ENCODE results near the gene UGGT1.

Gene UGGT1

DNA sequence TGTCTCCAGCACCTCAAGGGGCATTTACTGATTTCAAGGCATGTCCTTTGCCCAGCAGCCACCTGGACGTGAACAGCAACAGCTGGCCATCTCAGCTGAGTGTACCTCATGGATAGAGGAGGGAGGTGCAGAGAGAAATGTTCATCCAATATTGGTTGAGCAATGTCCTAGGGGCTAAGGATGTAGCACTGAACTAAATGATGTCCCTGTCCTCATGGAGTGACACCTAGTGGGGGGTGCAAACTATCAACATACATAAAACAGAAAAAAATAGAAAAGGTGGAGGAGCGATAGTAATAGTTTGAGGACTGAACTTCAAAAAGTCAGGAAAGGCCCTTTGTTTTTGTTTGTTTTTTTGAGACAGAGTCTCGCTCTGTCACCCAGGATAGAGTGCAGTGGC is 4.8 kb upstream of the UGGT1 start:
- no peak for DNase-seq (ENCODE audit: low read depth)
- TF ChIP-seq, protein P1, sequence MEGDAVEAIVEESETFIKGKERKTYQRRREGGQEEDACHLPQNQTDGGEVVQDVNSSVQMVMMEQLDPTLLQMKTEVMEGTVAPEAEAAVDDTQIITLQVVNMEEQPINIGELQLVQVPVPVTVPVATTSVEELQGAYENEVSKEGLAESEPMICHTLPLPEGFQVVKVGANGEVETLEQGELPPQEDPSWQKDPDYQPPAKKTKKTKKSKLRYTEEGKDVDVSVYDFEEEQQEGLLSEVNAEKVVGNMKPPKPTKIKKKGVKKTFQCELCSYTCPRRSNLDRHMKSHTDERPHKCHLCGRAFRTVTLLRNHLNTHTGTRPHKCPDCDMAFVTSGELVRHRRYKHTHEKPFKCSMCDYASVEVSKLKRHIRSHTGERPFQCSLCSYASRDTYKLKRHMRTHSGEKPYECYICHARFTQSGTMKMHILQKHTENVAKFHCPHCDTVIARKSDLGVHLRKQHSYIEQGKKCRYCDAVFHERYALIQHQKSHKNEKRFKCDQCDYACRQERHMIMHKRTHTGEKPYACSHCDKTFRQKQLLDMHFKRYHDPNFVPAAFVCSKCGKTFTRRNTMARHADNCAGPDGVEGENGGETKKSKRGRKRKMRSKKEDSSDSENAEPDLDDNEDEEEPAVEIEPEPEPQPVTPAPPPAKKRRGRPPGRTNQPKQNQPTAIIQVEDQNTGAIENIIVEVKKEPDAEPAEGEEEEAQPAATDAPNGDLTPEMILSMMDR (conservative IDR thresholded peaks at IDR 0.05; ENCODE audit: low read depth, low read length), result no peak
- H3K4me3 ChIP-seq (ENCODE audit: low read length), result no peak overlapping the region

DNA sequence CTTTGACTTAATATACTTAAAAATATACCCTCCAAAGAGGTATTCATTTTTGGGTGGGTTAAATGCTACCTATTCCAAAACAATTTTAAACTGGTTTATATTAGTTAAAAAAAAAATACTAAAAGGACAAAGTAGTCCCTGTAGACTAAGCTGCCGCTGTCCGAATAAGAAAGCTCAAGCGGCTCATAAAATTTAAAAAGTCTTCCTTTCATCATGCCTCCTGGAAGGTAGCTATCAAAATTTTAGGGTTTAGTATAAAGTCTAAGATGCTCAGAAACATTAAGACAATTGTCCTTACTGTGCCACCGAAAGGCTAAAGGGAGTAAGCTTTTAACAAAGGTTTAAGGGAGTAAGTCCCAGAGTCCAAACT is 440 bp upstream of the UGGT1 start:
- TF ChIP-seq, protein P1 (conservative IDR thresholded peaks at IDR 0.05; ENCODE audit: low read depth, low read length), result no peak
- no peak for DNase-seq (ENCODE audit: low read depth)
- peak overlapping the region; percentile 97 for H3K4me3 ChIP-seq (ENCODE audit: low read length)

DNA sequence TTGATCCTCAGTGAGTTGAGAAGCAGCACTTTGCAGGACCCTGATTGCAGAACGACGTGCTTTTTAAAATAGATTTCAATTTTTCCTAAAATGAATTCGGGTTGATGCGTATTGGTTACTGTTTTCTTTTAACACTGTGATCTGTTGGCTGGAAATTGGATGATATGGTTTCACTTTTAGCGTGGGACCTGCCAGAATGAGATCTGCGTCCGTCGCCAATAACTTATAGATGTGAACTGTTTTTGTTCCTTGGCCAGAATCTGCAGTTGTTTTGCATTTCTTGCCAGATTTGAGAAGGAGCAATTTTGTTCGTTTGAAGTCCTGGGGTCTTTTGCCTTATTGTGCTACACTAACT is 703 bp downstream of the UGGT1 start:
- no peak for DNase-seq (ENCODE audit: low read depth)
- peak overlapping the region; percentile 97 for H3K4me3 ChIP-seq (ENCODE audit: low read length)
- TF ChIP-seq, protein P1 (conservative IDR thresholded peaks at IDR 0.05; ENCODE audit: low read depth, low read length), result no peak

DNA sequence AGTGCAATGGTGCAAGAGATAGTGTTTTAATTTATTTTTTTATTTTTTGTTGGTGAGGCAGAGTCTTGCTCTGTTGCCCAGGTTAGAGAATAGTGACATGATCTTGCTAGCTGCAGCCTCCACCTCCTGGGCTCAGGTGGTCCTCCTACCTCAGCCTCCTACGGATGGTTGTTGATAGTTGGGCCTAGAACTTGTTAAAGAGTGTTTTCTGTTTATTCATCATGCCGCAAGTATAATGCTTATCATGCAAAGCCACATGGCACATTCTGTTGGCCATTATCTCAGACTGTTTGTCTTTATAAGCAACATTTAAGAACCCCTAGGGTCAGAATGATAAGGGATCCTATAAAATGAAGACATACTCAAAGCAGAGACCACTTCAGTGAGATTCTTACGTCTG is 1.7 kb downstream of the UGGT1 start:
- no peak overlapping the region for H3K4me3 ChIP-seq (ENCODE audit: low read length)
- TF ChIP-seq, protein P1 (conservative IDR thresholded peaks at IDR 0.05; ENCODE audit: low read depth, low read length), result no peak
- no peak for DNase-seq (ENCODE audit: low read depth)

DNA sequence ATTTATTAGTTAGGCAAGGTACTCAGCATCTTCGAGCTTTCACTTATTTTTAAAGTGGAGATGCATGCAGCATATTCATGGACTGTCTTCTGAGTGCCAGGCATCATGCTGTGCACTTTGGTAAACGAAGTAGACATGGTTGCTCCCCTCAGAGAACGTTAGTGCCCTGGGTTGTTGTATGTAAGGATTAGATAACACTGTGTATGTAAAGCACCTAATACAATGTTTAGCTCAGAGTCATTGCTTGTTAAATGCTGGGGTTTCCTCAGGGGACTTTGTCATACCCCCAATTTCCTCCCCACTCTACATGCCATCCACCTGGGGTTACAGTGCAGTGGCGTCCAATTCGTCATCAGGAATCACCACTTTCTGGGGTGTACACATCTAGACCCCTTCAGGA is 2.8 kb downstream of the UGGT1 start:
- H3K4me3 ChIP-seq (ENCODE audit: low read length), result no peak overlapping the region
- TF ChIP-seq, protein P1 (conservative IDR thresholded peaks at IDR 0.05; ENCODE audit: low read depth, low read length), result no peak
- no peak for DNase-seq (ENCODE audit: low read depth)

DNA sequence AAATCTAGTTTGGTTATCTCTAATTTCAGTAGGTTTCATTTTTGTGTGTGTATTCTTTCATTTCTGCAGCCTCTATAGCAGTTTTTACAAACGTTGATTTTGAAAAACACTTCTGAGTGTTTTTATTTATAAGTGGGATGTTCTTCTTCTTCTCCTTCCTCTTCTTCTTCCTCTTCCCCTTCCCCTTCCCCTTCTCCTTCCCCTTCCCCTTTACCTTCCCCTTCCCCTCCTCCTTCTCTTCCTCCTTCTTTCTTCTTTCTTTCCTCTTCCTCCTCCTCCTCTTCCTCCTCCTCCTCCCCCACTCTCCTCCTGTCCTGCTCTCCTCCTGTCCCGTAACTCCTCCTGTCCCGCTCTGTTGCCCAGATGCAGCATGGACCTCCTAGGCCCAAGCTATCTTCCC is 4.2 kb downstream of the UGGT1 start:
- TF ChIP-seq, protein P1 (conservative IDR thresholded peaks at IDR 0.05; ENCODE audit: low read depth, low read length), result no peak
- H3K4me3 ChIP-seq (ENCODE audit: low read length), result no peak overlapping the region
- DNase-seq (ENCODE audit: low read depth), result no peak

DNA sequence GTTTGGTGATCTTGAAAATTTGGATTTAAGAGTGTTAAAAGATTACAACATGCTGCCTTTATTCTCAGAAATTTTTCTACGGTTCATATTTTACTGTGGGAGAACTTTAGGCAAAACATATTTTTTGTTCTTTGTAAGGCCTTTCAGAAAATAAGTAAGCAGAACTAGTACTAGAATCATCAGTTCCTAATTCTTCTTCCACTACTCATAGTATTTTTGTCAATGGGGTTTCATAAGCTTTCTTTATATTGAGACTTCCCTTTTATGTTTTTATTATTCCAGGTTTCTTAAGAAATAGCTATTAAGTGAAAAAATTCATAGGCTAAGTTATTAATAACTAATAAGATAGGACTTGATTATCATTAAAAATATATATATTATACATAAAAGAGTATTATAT is 12.4 kb downstream of the UGGT1 start:
- H3K4me3 ChIP-seq (ENCODE audit: low read length), result no peak overlapping the region
- TF ChIP-seq, protein P1 (conservative IDR thresholded peaks at IDR 0.05; ENCODE audit: low read depth, low read length), result no peak
- no peak for DNase-seq (ENCODE audit: low read depth)

Data from retinal pigment epithelial cell (primary cell).